ENCODE data around the gene SPAG9.
A peak's percentile ranks its signal among the peaks of the same experiment; 100 is the strongest.

DNA sequence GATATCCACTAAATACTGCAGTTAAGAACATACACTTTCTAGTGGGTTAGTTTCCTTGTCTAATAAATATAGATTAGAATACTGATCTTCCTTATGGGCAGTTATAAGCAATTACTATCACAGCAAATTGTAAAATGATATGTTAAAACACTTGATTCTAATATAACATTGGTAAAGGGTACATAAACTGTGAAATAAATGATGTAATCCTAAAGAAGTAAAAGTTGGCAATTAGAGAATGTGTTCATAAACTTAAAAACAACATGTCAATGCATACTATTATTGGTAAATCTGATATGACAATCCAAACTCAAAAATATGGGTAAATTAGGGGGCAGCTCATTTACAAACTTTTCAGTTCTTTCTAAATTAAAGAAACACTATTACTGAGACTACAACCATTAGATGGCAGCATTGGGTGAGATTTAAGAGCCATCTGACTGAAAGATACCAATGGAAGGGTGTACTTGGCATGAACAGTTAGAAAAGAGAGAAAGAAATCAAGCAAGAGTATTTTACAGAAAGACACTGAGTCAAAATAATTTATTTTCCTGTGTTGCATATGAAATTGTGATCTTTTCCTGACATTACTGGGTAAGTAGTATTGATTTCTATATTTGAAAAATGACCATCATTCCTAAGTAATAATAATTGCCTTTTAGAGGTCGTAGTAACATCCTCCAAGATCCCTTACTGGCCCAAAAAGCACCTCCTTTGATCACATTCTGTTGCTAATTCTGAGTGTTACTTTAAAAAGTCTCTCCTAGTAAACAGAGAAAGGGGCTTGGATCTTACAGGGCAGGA is 119.6 kb downstream of the SPAG9 start:
- no peak for TF ChIP-seq POLR2AphosphoS5 (IDR thresholded peaks at IDR 0.05)
- TF ChIP-seq, protein P1, sequence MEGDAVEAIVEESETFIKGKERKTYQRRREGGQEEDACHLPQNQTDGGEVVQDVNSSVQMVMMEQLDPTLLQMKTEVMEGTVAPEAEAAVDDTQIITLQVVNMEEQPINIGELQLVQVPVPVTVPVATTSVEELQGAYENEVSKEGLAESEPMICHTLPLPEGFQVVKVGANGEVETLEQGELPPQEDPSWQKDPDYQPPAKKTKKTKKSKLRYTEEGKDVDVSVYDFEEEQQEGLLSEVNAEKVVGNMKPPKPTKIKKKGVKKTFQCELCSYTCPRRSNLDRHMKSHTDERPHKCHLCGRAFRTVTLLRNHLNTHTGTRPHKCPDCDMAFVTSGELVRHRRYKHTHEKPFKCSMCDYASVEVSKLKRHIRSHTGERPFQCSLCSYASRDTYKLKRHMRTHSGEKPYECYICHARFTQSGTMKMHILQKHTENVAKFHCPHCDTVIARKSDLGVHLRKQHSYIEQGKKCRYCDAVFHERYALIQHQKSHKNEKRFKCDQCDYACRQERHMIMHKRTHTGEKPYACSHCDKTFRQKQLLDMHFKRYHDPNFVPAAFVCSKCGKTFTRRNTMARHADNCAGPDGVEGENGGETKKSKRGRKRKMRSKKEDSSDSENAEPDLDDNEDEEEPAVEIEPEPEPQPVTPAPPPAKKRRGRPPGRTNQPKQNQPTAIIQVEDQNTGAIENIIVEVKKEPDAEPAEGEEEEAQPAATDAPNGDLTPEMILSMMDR (IDR thresholded peaks at IDR 0.05): peak; percentile 36 to 74 (median 57)
- no peak for TF ChIP-seq POLR2A (IDR thresholded peaks at IDR 0.05)
- TF ChIP-seq EP300 (IDR thresholded peaks at IDR 0.05): no peak
